Measurements from ENCODE around the gene SNX10.

The SNX10 gene

DNA sequence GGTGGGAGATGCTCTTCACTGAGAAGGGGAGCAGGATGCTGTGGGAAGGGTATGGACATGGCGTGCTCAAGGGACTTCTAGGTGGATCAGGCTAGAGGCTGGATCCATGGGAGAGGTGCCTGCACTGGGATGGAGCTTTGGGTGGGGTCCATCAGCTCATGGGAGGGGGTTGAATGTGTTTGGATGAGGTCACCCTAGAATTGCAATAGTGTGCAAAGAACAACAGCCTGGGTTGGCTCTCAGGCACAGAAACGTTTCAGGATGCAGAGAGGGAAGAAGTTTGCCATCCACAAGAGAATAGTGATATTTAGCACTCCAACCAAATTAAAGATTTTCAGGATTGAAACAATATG, 66.1 kb downstream of the SNX10 start:
- no peak overlapping the region for H3K27ac ChIP-seq
- no peak for TF ChIP-seq ZFX (IDR thresholded peaks at IDR 0.05)
- TF ChIP-seq CTCF (conservative IDR thresholded peaks at IDR 0.05) = no peak

DNA sequence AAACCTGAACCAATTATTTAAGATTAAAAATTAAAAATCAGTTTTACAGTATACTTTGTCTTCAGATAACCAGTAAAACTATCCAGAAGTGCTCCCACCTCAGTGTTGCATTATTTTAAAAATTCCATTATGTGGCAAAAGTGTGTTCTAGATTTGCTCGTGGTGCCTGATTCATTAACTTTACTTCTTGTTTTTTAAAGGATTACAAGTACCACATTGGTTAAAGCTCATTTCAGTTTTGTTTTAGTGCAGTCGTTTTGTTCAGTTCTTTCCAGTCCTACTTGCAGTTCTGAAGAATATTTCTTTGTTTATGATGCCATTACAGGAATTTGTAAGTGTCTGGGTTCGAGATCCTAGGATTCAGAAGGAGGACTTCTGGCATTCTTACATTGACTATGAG, 69.0 kb downstream of the SNX10 start:
- no peak overlapping the region for H3K27ac ChIP-seq
- no peak for TF ChIP-seq ZFX (IDR thresholded peaks at IDR 0.05)
- no peak for TF ChIP-seq CTCF (conservative IDR thresholded peaks at IDR 0.05)

- no peak overlapping the region for H3K27ac ChIP-seq
- TF ChIP-seq CTCF (conservative IDR thresholded peaks at IDR 0.05) (no peak), ZFX (IDR thresholded peaks at IDR 0.05) (no peak)
Observed at GRCh38 chr7:26361637-26362036, 70.0 kb downstream of the SNX10 start.

DNA sequence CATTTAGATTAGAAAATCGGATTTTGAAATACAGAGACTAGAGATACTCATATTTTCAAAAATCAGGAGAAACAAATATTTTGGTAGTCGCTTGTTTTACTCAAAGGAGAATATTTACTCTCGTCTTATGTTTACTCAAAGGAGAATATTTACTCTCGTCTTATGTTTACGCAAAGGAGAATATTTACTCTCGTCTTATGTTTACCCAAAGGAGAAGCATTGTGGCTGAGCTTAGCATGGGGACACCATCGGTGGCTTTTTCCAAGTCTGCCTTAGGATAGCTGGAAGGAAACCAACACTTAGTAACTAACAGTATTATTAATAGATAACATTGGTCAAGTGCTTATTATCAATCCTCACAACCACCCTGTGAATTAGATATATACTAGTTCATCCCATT, 71.8 kb downstream of the SNX10 start:
- H3K27ac ChIP-seq = peak overlapping the region; percentile 57; the same call in 1 of the 2 replicates
- TF ChIP-seq CTCF (conservative IDR thresholded peaks at IDR 0.05) (no peak), ZFX (IDR thresholded peaks at IDR 0.05) (no peak)

DNA sequence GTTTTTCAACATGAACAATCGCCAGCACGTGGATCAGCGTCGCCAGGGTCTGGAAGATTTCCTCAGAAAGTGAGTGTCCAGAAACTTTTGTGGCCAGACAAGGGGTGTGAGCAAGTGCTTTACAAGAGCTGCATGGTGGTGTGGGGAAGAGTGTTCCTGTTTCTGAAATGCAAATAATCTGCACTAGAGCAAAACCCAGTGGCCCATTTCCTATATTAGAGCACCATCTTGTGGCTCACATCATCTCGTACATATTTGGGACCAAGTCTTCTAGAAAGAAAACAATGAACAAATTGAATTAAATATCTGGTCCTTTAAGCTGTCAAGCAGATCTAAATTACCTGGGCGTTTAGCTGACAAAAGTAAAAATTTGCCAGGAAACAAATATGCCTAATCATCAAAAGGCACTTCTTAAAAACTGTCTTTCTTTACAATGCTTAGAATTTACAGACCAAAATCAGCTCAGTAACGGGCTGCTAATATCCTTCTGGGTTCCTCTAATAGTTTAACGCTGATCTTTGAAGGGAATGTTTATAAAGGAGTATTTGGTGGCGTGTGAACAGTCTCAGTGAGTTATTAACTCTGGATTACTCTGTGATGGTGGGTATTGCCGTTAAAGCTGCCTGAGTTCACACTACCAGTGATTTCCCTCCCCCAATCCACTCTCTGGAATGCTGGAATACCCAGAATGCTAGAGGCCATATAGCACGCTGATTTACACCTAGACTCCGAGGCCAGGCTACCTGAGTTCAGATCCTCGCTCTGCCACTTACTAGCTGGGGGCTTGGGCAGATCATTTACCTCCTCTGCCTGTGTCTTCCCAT, 73.6 kb downstream of the SNX10 start:
- no peak for TF ChIP-seq ZFX (IDR thresholded peaks at IDR 0.05)
- peak; percentile 84 for TF ChIP-seq CTCF (conservative IDR thresholded peaks at IDR 0.05)
- peak overlapping the region; percentile 31; the same call in 1 of the 2 replicates for H3K27ac ChIP-seq

DNA sequence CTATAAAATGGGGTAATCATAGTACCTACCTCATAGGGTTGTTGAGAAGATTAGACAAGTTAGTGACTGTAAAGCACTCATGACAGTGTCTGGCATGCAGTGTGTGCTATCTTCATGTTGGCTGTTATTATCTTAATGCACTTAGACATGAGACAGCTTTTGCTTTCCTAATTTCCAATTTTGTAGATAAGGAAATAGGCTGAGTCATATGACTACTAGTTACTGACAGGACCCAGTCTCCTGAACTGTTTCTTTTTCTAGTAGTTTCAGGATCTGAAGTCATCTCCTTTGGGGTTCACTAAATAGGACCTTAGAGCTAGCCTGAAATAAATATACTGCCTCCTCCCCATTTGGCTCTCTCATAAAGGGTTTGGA, 74.2 kb downstream of the SNX10 start:
- H3K27ac ChIP-seq = no peak overlapping the region
- no peak for TF ChIP-seq ZFX (IDR thresholded peaks at IDR 0.05)
- no peak for TF ChIP-seq CTCF (conservative IDR thresholded peaks at IDR 0.05)

DNA sequence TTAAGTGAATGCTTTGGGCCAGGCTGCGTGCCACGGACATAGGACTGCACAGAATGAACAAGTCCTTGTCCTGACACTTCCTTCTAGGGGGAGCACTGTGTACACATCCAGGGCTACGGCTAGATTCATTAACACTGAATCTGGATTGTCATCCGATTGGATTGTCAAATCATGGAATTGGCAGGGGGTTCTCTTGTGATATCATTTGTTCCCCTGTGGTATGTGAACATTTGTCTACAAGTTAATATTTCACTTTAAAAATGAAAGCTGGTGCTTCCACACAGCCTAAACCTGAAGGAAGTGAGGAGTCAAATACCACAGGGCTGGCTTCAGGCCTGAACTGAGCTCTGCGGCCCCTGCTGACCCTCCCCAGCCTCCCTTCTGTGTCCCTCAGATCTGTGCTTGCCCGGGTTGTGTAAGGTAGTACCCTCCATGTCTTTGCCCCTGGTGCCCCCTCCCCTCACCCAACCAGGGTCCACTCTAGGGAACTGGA, 75.6 kb downstream of the SNX10 start:
- TF ChIP-seq ZFX (IDR thresholded peaks at IDR 0.05) (no peak), CTCF (conservative IDR thresholded peaks at IDR 0.05) (no peak)
- H3K27ac ChIP-seq = no peak overlapping the region
